ENCODE measurements around the gene KRTAP5-8. TPM values are rescaled to one million over a fixed set of nuclear protein-coding genes. Genes with fewer than 3 reads are reported as not detected.

KRTAP5-8 gene
- total and polyA plus RNA-seq, 4 donors = 0.42 TPM; not detected in 3

DNA sequence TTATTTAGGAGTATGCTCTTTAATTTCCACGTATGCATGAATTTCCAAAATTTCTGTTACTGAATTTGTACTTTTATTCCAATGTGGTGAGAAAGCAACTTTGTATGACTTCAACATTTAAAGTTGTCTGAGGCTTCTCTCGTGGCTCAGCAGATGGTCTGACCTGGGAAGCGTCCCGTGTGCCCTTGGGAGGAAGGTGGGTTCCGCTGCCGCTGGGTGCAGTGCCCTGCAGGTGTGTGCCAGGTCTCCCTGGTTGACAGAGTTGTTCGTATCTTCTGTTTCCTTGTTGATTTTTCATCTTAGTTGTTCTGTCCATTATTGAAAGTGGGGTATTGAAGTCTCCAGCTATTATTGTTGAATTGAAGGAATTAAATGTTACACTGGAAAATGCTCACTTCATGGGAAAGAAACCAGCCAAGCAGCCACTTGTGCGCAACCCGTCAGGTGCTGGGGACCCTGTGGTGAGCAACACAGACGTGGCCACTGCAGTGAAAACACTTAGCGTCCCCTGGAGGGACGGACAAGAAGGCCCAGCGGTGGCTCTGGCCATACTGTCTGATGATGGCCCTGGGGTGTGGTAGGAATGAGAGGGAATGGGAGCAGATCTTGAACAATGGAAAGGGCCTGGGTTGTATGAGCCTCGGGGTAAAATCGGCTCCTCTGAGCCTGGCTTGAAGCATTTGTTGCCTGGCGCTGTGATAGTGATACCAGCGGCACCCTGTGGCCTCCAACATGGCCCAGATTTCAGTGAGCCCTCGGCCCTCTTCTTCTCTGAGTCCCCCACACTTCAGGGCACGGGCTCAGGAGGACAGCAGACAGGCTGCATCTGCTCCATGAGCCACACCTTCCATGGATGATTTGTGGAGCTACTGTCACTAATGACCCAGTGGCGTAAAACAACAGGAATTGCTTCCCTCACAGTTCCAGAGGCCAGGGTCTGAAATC, 42.3 kb upstream of the KRTAP5-8 start:
- H3K27me3 ChIP-seq (ENCODE audit: control insufficient read depth in 1 of 2, insufficient read depth in 2 of 2, low read length in 1 of 2) = no peaks in the 10 kb centered on the region
- peaks cover 2 to 17% of the 10 kb centered on the region in 2 donors for H3K36me3 ChIP-seq (ENCODE audit: control insufficient read depth in 1 of 2, insufficient read depth in 2 of 2, low read length in 1 of 2)
- ATAC-seq (ENCODE audit: low FRiP score) (no peak), DNase-seq (peak in 1 of 2 donors; percentile 61)
- no peak overlapping the region for H3K4me3 ChIP-seq (ENCODE audit: low read length in 2 of 2)
- no peak overlapping the region for H3K27ac ChIP-seq (ENCODE audit: low read depth in 1 of 2, low read length in 2 of 2)
- intact Hi-C loops (cut with DNase I) = no loop called here
- 93 to 95% methylated on average over 20 of the region's 20 CpGs for WGBS, 2 donors
- no peaks in the 10 kb centered on the region for H3K4me1 ChIP-seq (ENCODE audit: control insufficient read depth in 1 of 2, insufficient read depth in 2 of 2, low read length in 2 of 2)
- H3K9me3 ChIP-seq (ENCODE audit: control insufficient read depth, low read length) = no peaks in the 10 kb centered on the region

DNA sequence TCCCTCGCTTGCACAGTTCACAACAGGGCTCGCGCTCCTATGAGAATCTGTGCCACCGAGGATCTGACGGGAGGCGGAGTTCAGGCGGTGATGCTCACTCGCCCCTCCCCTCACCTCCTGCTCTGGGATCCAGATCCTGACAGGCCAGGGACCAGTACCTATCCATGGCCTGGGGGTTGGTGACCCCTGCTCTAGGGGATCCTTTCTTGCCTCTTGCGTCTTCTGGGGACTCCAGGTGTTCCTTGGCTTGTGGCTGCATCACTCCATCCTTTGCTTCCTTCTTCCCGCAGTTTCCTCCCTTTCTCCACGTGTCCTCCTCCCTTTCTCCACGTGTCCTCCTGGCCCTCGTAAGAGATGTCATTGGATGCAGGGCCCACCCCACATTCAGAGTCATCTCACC, 41.4 kb upstream of the KRTAP5-8 start:
- peaks cover 2 to 15% of the 10 kb centered on the region in 2 donors for H3K36me3 ChIP-seq (ENCODE audit: control insufficient read depth in 1 of 2, insufficient read depth in 2 of 2, low read length in 1 of 2)
- no peak overlapping the region for H3K27ac ChIP-seq (ENCODE audit: low read depth in 1 of 2, low read length in 2 of 2)
- DNase-seq = peak in 1 of 2 donors; percentile 34
- no peaks in the 10 kb centered on the region for H3K4me1 ChIP-seq (ENCODE audit: control insufficient read depth in 1 of 2, insufficient read depth in 2 of 2, low read length in 2 of 2)
- WGBS, 2 donors = 98% methylated on average over 13 of the region's 13 CpGs
- intact Hi-C loops (cut with DNase I) = no loop called here
- H3K4me3 ChIP-seq (ENCODE audit: low read length in 2 of 2) = no peak overlapping the region
- H3K9me3 ChIP-seq (ENCODE audit: control insufficient read depth, low read length) = no peaks in the 10 kb centered on the region
- no peaks in the 10 kb centered on the region for H3K27me3 ChIP-seq (ENCODE audit: control insufficient read depth in 1 of 2, insufficient read depth in 2 of 2, low read length in 1 of 2)
- ATAC-seq (ENCODE audit: low FRiP score) = no peak

DNA sequence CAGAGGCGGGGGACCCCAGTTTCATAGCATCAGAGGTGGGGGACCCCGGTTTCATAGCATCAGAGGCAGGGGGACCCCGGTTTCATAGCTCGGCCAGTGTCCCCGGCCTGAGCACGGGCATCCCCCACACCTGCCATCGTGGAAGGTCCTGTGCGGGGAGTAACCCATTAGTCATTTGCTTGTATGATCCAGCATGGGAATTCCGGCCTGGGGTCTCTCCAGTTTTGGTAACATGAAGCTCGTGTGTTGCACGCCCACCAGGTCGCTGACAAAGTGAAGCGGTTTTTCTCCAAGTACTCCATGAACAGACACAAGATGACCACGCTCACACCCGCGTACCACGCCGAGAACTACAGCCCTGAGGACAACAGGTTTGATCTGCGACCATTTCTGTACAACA, 39.7 kb upstream of the KRTAP5-8 start:
- DNase-seq = peak; percentile 40 to 61
- H3K27me3 ChIP-seq (ENCODE audit: control insufficient read depth in 1 of 2, insufficient read depth in 2 of 2, low read length in 1 of 2) = no peaks in the 10 kb centered on the region
- ATAC-seq (ENCODE audit: low FRiP score) = no peak
- H3K4me1 ChIP-seq (ENCODE audit: control insufficient read depth in 1 of 2, insufficient read depth in 2 of 2, low read length in 2 of 2) = no peaks in the 10 kb centered on the region
- H3K4me3 ChIP-seq (ENCODE audit: low read length in 2 of 2) = no peak overlapping the region
- no peak overlapping the region for H3K27ac ChIP-seq (ENCODE audit: low read depth in 1 of 2, low read length in 2 of 2)
- H3K36me3 ChIP-seq (ENCODE audit: control insufficient read depth in 1 of 2, insufficient read depth in 2 of 2, low read length in 1 of 2) = peaks cover 2 to 11% of the 10 kb centered on the region in 2 donors
- intact Hi-C loops (cut with DNase I) = no loop called here
- WGBS, 2 donors = 96 to 97% methylated on average over 19 of the region's 19 CpGs
- no peaks in the 10 kb centered on the region for H3K9me3 ChIP-seq (ENCODE audit: control insufficient read depth, low read length)

DNA sequence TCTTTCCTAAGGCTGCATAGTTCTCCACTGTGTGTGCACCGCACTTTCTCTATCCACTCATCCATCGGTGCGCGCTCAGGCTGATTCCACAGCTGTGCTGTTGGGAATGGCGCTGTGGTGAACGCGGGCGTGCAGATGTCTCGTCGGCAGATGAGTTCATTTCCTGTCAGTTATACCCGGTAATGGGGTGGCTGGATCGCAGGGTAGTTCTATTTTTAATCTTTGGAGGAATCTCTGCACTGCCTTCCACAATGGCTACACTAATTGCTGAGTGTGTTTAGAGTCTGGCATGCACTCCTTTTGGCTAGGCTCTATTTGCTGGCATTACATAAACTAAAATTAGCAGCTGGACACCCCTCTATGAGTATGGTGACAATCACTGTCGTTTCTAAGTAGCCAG, 38.7 kb upstream of the KRTAP5-8 start:
- Histone ChIP-seq H3K4me3 (ENCODE audit: low read length in 2 of 2) (no peak overlapping the region), H3K9me3 (ENCODE audit: control insufficient read depth, low read length) (no peaks in the 10 kb centered on the region), H3K27me3 (ENCODE audit: control insufficient read depth in 1 of 2, insufficient read depth in 2 of 2, low read length in 1 of 2) (no peaks in the 10 kb centered on the region), H3K4me1 (ENCODE audit: control insufficient read depth in 1 of 2, insufficient read depth in 2 of 2, low read length in 2 of 2) (no peaks in the 10 kb centered on the region), H3K36me3 (ENCODE audit: control insufficient read depth in 1 of 2, insufficient read depth in 2 of 2, low read length in 1 of 2) (peaks cover 6 to 12% of the 10 kb centered on the region in 2 donors), H3K27ac (ENCODE audit: low read depth in 1 of 2, low read length in 2 of 2) (no peak overlapping the region)
- DNase-seq = peak in 1 of 2 donors; percentile 59
- no peak for ATAC-seq (ENCODE audit: low FRiP score)
- 82 to 83% methylated on average over 13 of the region's 13 CpGs for WGBS, 2 donors
- intact Hi-C loops (cut with DNase I) = no loop called here

DNA sequence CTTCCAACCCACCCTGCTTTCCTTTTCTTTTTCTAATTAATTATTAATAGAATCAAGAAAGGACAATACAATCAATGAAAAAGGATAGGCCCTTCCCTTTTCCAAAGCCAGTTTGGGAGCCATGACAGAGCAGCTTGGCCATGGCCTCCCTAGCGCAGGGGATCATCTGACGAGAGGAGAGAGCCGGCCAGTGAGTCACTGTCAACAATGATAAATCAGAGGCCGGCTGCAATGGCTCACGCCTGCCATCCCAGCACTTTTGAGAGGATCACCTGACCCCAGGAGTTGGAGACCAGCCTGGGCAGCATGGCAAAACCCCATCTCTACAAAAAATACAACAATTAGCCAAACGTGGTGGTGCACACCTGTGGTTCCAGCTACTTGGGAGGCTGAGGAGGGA, 38.3 kb upstream of the KRTAP5-8 start:
- peak in 1 of 2 donors; percentile 51 for DNase-seq
- 93% methylated on average over 6 of the region's 6 CpGs for WGBS, 2 donors
- H3K4me1 ChIP-seq (ENCODE audit: control insufficient read depth in 1 of 2, insufficient read depth in 2 of 2, low read length in 2 of 2) = no peaks in the 10 kb centered on the region
- H3K4me3 ChIP-seq (ENCODE audit: low read length in 2 of 2) = no peak overlapping the region
- no peak for ATAC-seq (ENCODE audit: low FRiP score)
- H3K36me3 ChIP-seq (ENCODE audit: control insufficient read depth in 1 of 2, insufficient read depth in 2 of 2, low read length in 1 of 2) = peaks cover 9 to 10% of the 10 kb centered on the region in 2 donors
- H3K9me3 ChIP-seq (ENCODE audit: control insufficient read depth, low read length) = no peaks in the 10 kb centered on the region
- intact Hi-C loops (cut with DNase I) = no loop called here
- no peak overlapping the region for H3K27ac ChIP-seq (ENCODE audit: low read depth in 1 of 2, low read length in 2 of 2)
- H3K27me3 ChIP-seq (ENCODE audit: control insufficient read depth in 1 of 2, insufficient read depth in 2 of 2, low read length in 1 of 2) = no peaks in the 10 kb centered on the region

DNA sequence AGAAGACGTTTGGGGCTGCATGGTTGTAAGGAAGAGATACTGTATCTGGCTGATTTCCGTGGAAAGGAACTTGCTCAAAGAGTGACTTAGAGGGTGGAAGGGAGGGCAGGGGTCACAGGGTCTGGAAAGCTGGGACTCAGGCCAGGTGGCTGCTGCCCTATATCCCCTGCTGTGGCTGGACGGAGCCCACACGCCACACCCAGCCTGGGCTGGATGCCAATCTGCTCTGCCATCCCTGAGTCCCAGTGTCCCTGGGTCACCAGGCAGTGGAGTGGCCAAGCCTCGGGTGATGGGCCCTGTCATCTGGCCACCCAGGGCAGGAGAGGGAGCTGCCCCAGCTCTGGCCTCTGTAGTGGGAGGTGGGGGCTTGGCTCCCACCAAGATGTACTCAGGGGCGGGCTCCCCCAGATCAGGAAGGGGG, 37.2 kb upstream of the KRTAP5-8 start:
- peaks cover 9 to 10% of the 10 kb centered on the region in 2 donors for H3K36me3 ChIP-seq (ENCODE audit: control insufficient read depth in 1 of 2, insufficient read depth in 2 of 2, low read length in 1 of 2)
- intact Hi-C loops (cut with DNase I) = no loop called here
- WGBS, 2 donors = 61 to 65% methylated on average over 6 of the region's 6 CpGs
- DNase-seq (peak in 1 of 2 donors; percentile 64), ATAC-seq (ENCODE audit: low FRiP score) (no peak)
- H3K4me1 ChIP-seq (ENCODE audit: control insufficient read depth in 1 of 2, insufficient read depth in 2 of 2, low read length in 2 of 2) = no peaks in the 10 kb centered on the region
- H3K27me3 ChIP-seq (ENCODE audit: control insufficient read depth in 1 of 2, insufficient read depth in 2 of 2, low read length in 1 of 2) = no peaks in the 10 kb centered on the region
- H3K9me3 ChIP-seq (ENCODE audit: control insufficient read depth, low read length) = no peaks in the 10 kb centered on the region
- no peak overlapping the region for H3K27ac ChIP-seq (ENCODE audit: low read depth in 1 of 2, low read length in 2 of 2)
- no peak overlapping the region for H3K4me3 ChIP-seq (ENCODE audit: low read length in 2 of 2)

DNA sequence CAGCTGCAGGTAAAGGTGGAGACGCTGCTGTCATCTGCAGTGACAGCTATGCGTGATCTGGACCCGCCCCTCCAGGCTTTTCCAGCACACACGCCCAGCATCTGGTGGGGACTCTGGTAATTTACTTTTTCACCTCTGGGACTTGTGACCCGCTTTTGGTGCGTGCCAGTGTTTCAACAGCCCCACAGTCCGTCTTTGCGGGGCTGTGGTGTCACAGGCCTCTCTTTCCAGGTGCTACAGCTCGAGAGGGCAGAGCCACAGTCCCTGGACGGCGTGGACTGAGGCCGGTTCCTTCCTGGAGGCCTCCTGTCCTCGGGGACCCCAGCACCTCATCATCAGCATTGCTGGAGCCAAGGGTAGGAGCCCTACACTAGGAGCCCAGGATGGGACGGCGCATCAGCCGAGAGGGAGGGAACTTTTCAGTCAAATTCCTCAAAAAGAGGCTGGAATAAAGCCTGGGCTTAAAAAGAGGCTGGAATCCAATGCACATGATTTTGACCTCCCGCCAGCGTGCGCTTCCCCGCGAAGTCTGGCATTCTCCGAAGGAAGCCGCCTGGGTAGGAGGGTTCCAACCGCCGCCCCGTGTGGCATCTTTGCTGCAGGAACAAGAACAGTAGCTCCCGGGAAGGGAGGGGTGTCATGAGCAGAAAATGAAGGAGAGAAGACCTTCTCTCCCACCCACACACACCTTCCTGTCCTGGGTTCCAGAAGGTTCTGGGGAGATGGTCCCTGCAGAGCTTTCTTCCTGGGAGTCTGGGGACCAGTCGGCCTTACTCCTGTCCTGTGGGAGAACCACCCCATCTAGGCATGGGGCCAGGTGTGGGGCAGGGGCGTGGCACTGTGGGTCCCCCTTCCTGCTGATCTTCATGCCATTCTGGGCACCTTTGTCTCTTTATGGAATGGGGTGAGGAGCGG, 36.5 kb upstream of the KRTAP5-8 start:
- ATAC-seq (ENCODE audit: low FRiP score) (no peak), DNase-seq (peak in 1 of 2 donors; percentile 64)
- 92 to 93% methylated on average over 30 of the region's 30 CpGs for WGBS, 2 donors

DNA sequence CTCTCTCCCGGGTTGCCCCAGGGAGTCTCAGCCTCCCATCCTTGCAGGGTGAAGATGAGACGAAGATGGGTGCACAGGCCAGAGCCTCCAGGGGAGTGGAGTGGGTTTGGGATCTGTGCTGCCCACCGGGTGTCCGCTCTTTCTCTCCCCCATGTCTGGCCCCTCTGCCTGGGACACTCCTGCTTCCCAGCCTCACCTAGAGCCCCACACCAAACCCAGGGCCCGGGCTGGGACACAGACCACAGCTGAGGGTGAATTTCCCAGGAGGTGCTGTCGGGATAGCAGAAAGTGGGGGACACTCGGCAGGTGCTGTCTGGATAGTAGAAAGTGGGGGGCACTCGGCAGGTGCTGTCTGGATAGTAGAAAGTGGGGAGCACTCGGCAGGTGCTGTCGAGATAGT, 35.8 kb upstream of the KRTAP5-8 start:
- Histone ChIP-seq H3K27me3 (ENCODE audit: control insufficient read depth in 1 of 2, insufficient read depth in 2 of 2, low read length in 1 of 2) (no peaks in the 10 kb centered on the region), H3K4me1 (ENCODE audit: control insufficient read depth in 1 of 2, insufficient read depth in 2 of 2, low read length in 2 of 2) (no peaks in the 10 kb centered on the region), H3K27ac (ENCODE audit: low read depth in 1 of 2, low read length in 2 of 2) (no peak overlapping the region), H3K4me3 (ENCODE audit: low read length in 2 of 2) (no peak overlapping the region), H3K9me3 (ENCODE audit: control insufficient read depth, low read length) (peaks cover 4% of the 10 kb centered on the region), H3K36me3 (ENCODE audit: control insufficient read depth in 1 of 2, insufficient read depth in 2 of 2, low read length in 1 of 2) (peaks cover 9 to 10% of the 10 kb centered on the region in 2 donors)
- 93 to 94% methylated on average over 10 of the region's 10 CpGs for WGBS, 2 donors
- intact Hi-C loops (cut with DNase I) = no loop called here
- no peak for ATAC-seq (ENCODE audit: low FRiP score)
- peak in 1 of 2 donors; percentile 39 for DNase-seq

More for the DNA sequence above, 36.5 kb upstream of the KRTAP5-8 start:
- Histone ChIP-seq H3K27ac (ENCODE audit: low read depth in 1 of 2, low read length in 2 of 2) (no peak overlapping the region), H3K36me3 (ENCODE audit: control insufficient read depth in 1 of 2, insufficient read depth in 2 of 2, low read length in 1 of 2) (peaks cover 9 to 10% of the 10 kb centered on the region in 2 donors), H3K27me3 (ENCODE audit: control insufficient read depth in 1 of 2, insufficient read depth in 2 of 2, low read length in 1 of 2) (no peaks in the 10 kb centered on the region), H3K4me3 (ENCODE audit: low read length in 2 of 2) (no peak overlapping the region), H3K9me3 (ENCODE audit: control insufficient read depth, low read length) (no peaks in the 10 kb centered on the region), H3K4me1 (ENCODE audit: control insufficient read depth in 1 of 2, insufficient read depth in 2 of 2, low read length in 2 of 2) (no peaks in the 10 kb centered on the region)
- intact Hi-C loops (cut with DNase I) = no loop called here

All from aorta (tissue), 5 donors.